Endothelial cell (in vitro differentiated cells): ENCODE measurements around the gene SPDYE4. TPM values are rescaled to one million over a fixed set of nuclear protein-coding genes. Genes with fewer than 3 reads are reported as not detected.

Experiments
- DNase-seq: peaks from one replicate; pipeline ENCODE4 v3.0.0; 2021; ENCODE audit warnings: low spot score
- H3K27ac Mint-ChIP-seq: one replicate; pipeline ENCODE4 v1.8.0; 2021; ENCODE audit warnings: mixed read lengths, inconsistent platforms; ENCODE audit not compliant: unreplicated experiment
- H3K27me3 Mint-ChIP-seq: one replicate; pipeline ENCODE4 v1.8.0; 2021; ENCODE audit warnings: mild to moderate bottlenecking, moderate library complexity, mixed read lengths, inconsistent platforms; ENCODE audit not compliant: unreplicated experiment
- H3K36me3 Mint-ChIP-seq: one replicate; pipeline ENCODE4 v1.8.0; 2021; ENCODE audit warnings: mild to moderate bottlenecking, low read depth, mixed read lengths, inconsistent platforms; ENCODE audit not compliant: unreplicated experiment
- H3K4me1 Mint-ChIP-seq: one replicate; pipeline ENCODE4 v1.8.0; 2021; ENCODE audit warnings: mild to moderate bottlenecking, mixed read lengths, inconsistent platforms; ENCODE audit not compliant: unreplicated experiment
- H3K4me3 Mint-ChIP-seq: one replicate; pipeline ENCODE4 v1.8.0; 2021; ENCODE audit warnings: mild to moderate bottlenecking, mixed read lengths, inconsistent platforms; ENCODE audit not compliant: unreplicated experiment
- H3K9me3 Mint-ChIP-seq: one replicate; pipeline ENCODE4 v1.8.0; 2021; ENCODE audit warnings: mixed read lengths, inconsistent platforms; ENCODE audit not compliant: unreplicated experiment
- CTCF ChIP-seq: fragments of 200-600 bp; sonication (generic); IDR thresholded peaks from one replicate; pipeline ENCODE4 v1.5.0; 2021; ENCODE audit warnings: antibody characterized with exemption; ENCODE audit not compliant: unreplicated experiment
- total RNA-seq: library from RNA; stranded (reverse); fragmentation: NEBNext Ultra II Directional; extraction: Animal tissue kit (Norgen Biotek cat#: 25700); gene quantifications from one replicate; pipeline ENCODE4 v1.2.1, GENCODE V29; 2021; ENCODE audit not compliant: unreplicated experiment

Gene SPDYE4
- total RNA-seq, 1 donor from 2014 or later = not detected

GRCh38 chr17:8725881-8726876 is 32.2 kb downstream of the SPDYE4 start:
- H3K27ac Mint-ChIP-seq = no peak overlapping the region
- H3K27me3 Mint-ChIP-seq = peaks cover 2% of the 10 kb centered on the region

DNA sequence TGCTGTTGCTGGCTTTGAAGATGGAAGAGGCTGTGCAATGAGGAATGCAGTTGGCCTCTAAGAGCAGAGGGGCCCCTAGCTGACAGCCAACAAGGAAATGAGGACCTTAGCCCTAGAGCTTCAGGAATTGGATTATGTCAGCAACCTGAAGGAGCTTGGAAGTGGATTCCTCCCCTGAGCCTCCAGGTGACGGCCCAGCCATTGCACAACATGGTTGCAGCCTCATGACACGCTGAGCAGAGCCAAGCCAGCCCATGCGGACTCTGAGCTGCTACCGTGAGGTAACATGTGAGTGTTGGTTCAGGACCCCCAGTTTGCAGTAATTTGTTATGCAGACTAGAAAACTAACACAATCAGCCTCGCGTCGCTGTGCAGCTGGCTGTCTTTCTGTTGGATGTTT is 33.9 kb downstream of the SPDYE4 start:
- no peak overlapping the region for H3K27ac Mint-ChIP-seq
- DNase-seq = no peak
- H3K27me3 Mint-ChIP-seq = peaks cover 2% of the 10 kb centered on the region
- no peaks in the 10 kb centered on the region for H3K9me3 Mint-ChIP-seq
- no peaks in the 10 kb centered on the region for H3K36me3 Mint-ChIP-seq
- H3K4me3 Mint-ChIP-seq = no peak overlapping the region
- no peak for TF ChIP-seq CTCF
- H3K4me1 Mint-ChIP-seq = peaks cover 12% of the 10 kb centered on the region

More at GRCh38 chr17:8725881-8726876, 32.2 kb downstream of the SPDYE4 start:
- Mint-ChIP-seq H3K9me3 (no peaks in the 10 kb centered on the region), H3K4me1 (peaks cover 12% of the 10 kb centered on the region), H3K36me3 (no peaks in the 10 kb centered on the region), H3K4me3 (peak overlapping the region; percentile 7)
- DNase-seq = no peak
- no peak for TF ChIP-seq CTCF

DNA sequence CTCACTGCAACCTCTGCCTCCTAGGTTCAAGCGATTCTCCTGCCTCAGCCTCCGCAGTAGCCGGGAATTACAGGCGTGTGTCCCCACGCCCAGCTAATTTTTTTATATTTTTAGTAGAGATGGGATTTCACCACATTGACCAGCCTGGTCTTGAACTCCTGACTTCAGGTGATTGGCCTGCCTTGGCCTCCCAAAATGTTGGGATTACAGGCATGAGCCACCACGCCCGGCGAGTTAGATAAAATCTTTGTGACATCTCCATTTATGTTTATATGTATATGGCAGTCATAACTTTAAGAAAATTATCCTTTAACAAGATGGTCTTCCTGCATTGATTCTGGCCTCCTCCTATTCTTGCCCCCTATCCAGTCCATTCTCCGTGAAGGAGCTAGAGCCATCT is 37.8 kb downstream of the SPDYE4 start:
- Mint-ChIP-seq H3K36me3 (peaks cover 10% of the 10 kb centered on the region), H3K9me3 (no peaks in the 10 kb centered on the region), H3K27me3 (peaks cover 2% of the 10 kb centered on the region), H3K27ac (no peak overlapping the region), H3K4me3 (no peak overlapping the region), H3K4me1 (peaks cover 7% of the 10 kb centered on the region)
- no peak for TF ChIP-seq CTCF
- no peak for DNase-seq

DNA sequence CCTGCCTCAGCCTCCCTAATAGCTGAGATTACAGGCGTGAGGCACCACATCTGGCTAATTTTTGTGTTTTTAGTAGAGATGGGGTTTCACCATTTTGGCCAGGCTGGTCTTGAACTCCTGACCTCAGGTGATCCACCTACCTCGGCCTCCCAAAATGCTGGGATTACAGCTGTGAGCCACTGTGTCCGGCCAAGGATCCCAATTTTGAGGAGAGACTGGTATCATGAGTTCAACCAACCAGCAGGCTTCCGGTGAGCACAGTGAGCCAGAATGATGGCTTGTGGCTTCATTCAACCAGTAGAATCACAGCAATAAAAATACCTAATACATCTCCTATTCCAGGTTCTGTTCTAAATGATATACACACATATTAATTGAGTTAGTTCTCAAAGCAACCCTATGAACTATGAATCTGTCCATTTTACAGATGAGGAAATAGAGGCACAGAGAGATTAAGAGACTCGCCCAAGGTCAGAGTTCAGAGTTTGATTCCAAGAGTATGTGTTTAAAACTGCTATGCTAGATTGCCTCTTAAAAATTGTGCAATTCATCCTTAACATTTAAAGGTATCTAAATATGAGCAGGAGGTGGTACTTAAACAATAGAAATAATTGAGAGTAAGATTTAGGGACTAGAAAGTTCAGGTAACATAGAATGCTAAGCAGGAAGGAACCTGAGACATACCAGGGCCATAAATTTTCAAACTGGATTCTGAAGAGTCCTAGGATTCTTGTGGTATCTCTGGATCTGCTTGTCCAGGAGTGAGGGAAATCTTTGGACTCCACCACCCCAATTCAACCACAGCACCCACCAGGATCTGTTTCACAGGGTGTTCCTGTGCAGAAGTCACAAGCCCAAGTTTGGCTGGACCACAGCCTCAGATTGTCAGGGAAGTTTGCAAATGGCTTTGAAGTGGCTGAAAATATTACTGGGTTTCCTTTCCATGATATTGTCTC is 38.8 kb downstream of the SPDYE4 start:
- H3K4me3 Mint-ChIP-seq = no peak overlapping the region
- H3K9me3 Mint-ChIP-seq = no peaks in the 10 kb centered on the region
- H3K27me3 Mint-ChIP-seq = peaks cover 2% of the 10 kb centered on the region
- H3K27ac Mint-ChIP-seq = no peak overlapping the region
- H3K4me1 Mint-ChIP-seq = peaks cover 5% of the 10 kb centered on the region
- H3K36me3 Mint-ChIP-seq = peaks cover 10% of the 10 kb centered on the region
- no peak for TF ChIP-seq CTCF
- no peak for DNase-seq
